ENCODE measurements around the gene NRARP. TPM values are rescaled to one million over a fixed set of nuclear protein-coding genes. Genes with fewer than 3 reads are reported as not detected.

Gene NRARP, protein sequence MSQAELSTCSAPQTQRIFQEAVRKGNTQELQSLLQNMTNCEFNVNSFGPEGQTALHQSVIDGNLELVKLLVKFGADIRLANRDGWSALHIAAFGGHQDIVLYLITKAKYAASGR
- 0.29 and 0.33 TPM in 2 replicates for total RNA-seq

DNA sequence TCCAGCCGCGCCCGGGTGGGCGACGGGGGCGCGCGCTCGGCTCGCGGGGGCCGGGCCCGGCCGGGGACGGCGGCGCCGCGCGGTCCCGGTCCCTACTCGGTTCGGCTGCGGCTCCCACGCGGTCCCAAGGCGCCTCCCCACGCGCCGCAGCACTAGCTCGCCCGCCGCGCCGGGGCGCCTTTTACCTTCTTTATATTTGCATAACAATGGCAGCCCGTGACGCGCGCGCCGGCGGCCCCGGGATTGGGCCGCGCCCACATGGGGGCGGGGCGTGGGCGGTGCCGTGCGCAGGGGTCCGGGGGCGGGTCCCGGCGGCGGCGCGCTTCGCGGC lies at the start of gene NRARP:
Gene NRARP (minus strand): TSS at position 154 of the 331 bp plus-strand sequence. CDS start 343 bp downstream, outside the sequence.

DNA sequence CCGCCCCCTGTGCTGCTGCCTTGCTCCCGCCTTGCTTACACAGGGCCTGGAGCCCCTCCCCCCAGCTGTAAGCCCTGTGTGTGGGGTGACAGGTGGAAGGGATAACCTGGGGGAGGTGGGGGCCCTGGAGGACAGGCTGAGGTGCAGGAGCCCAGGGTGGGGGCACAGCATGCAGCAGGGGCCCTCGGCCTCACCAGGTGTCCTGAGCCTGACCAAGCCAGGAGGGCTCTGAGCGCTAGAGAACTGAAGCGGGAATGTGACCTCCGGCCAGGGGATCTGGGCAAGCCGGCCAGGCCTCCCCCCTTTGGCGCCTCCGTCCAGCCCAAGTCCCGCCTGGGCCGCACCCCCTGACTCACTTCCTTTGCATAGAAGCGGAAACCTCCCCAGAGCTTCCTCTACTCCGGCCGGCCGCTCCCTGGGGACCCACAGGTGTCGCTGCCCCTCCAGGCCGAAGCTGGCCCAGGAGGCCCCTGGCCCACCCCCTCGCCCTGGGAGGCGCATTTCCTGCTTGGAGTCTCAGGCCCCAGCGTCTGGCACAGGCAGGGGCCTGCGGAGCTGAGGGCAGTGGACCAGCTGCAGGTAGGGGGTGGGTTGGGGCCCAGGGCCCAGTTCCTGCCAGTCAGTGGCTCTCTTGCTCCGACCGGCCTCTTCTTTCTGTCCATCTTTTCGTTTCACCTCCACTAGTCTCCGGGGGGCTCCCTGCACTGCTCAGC lies 24.6 kb downstream of the NRARP start, which contains the start of gene TOR4A:
Gene TOR4A (plus strand): TSS at position 398 of the 713 bp plus-strand sequence. CDS start 964 bp downstream, outside the sequence.

DNA sequence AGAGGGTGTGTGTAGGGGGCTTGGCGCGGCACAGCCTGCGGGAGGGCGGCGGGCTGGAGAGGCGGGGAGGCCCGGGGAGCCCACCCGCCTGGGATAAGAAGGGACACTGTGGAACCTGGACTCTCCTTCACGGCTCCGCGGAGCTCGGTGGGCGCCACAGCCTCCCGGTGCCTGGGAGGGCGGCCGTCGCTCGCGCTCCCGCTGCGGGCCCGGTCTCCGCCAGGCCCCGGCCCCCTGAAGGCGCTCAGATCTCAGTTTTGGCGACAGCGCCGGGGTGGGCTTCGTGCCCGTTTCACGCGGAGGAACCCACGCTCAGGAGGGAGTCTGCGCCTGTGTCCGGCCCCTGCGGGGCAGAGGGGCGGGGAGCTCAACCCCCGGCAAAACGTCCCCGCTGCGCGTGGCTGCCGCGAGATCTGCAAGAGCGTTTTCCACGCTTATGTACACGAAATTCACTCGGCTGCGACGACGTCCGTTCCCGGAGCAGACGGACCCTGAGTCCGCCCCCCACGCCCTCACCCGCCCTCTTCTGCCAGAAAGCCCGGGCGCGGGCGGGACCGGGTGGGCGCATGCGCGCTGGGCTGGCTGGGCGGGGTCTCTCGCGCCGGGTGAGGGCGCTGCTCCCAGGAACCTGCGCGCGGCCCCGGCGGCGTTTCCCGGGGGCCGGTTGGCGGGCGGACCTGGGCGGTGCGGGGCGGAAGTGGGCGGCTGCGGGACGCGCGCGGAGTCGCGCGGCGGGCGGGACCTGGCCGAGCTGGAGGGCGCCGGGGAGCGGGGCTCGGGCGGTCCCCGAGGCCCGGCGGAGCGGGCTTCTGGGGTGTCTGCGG lies 47.2 kb downstream of the NRARP start, which contains the start of gene NELFB:
Gene NELFB (plus strand): TSS at position 704 of the 824 bp plus-strand sequence.

GRCh38 chr9:137251194-137251461 lies 50.9 kb downstream of the NRARP start, which contains the start of gene STPG3:
Gene STPG3, plus strand, starts transcription at chr9:137251286. Its CDS starts 1 bp downstream, at chr9:137251287.

Other genes starting within 250 kb of the NRARP start
- gene ENTPD2, start 248.2 kb downstream of the NRARP start, total RNA-seq, result not detected in 2 replicates
- 1.5 and 8.0 TPM in 2 replicates for gene SAPCD2, start 231.7 kb downstream of the NRARP start, total RNA-seq
- 31.3 and 34.7 TPM in 2 replicates for gene UAP1L1, start 224.8 kb downstream of the NRARP start, total RNA-seq
- 91.3 and 113 TPM in 2 replicates for gene MAN1B1, start 215.3 kb downstream of the NRARP start, total RNA-seq
- 89.9 and 123 TPM in 2 replicates for gene DPP7, start 187.5 kb downstream of the NRARP start, total RNA-seq
- gene GRIN1, start 163.1 kb downstream of the NRARP start, total RNA-seq, result 0.15 and 0.33 TPM in 2 replicates
- gene LRRC26, start 132.2 kb downstream of the NRARP start, total RNA-seq, result not detected in 2 replicates
- gene TMEM210, start 130.2 kb downstream of the NRARP start, total RNA-seq, result not detected in 2 replicates
- 28.0 and 31.0 TPM in 2 replicates for gene ANAPC2, start 113.7 kb downstream of the NRARP start, total RNA-seq
- gene SSNA1, start 113.6 kb downstream of the NRARP start, total RNA-seq, result 55.1 and 92.1 TPM in 2 replicates
- 7.7 and 11.6 TPM in 2 replicates for gene TPRN, start 101.5 kb downstream of the NRARP start, total RNA-seq
- 41.5 and 48.8 TPM in 2 replicates for gene TMEM203, start 96.6 kb downstream of the NRARP start, total RNA-seq
- 5.1 and 6.8 TPM in 2 replicates for gene NDOR1, start 96.6 kb downstream of the NRARP start, total RNA-seq
- 0.15 and 0.50 TPM in 2 replicates for gene RNF208, start 80.0 kb downstream of the NRARP start, total RNA-seq
- gene CYSRT1, start 77.1 kb downstream of the NRARP start, total RNA-seq, result 0.44 and 1.7 TPM in 2 replicates
- gene RNF224, start 74.8 kb downstream of the NRARP start, total RNA-seq, result 0.17 TPM in 1 of 2 replicates, not detected in the other
- gene SLC34A3, start 71.4 kb downstream of the NRARP start, total RNA-seq, result under 0.01 TPM in 1 of 2 replicates, not detected in the other
- gene TUBB4B, start 61.0 kb downstream of the NRARP start, total RNA-seq, result 205 and 421 TPM in 2 replicates
- 0.66 TPM in 1 of 2 replicates, not detected in the other for gene STPG3, start 51.0 kb downstream of the NRARP start, total RNA-seq
- 53.4 and 63.5 TPM in 2 replicates for gene NELFB, start 46.9 kb downstream of the NRARP start, total RNA-seq
- 25.5 and 28.9 TPM in 2 replicates for gene TOR4A, start 24.5 kb downstream of the NRARP start, total RNA-seq
- gene EXD3, start 120.9 kb upstream of the NRARP start, total RNA-seq, result 14.0 and 19.4 TPM in 2 replicates
- 0.73 and 1.7 TPM in 2 replicates for gene NOXA1, start 121.1 kb upstream of the NRARP start, total RNA-seq
- gene ENTPD8, start 139.1 kb upstream of the NRARP start, total RNA-seq, result 0.15 TPM in 1 of 2 replicates, not detected in the other
- 20.4 and 32.7 TPM in 2 replicates for gene NSMF, start 157.1 kb upstream of the NRARP start, total RNA-seq
- gene PNPLA7, start 248.1 kb upstream of the NRARP start, total RNA-seq, result 1.3 and 2.0 TPM in 2 replicates
- 38.0 and 63.3 TPM in 2 replicates for gene MRPL41, start 249.6 kb upstream of the NRARP start, total RNA-seq